Caco-2 (cell line): ENCODE measurements around the gene PURA. TPM values are rescaled to one million over a fixed set of nuclear protein-coding genes. Genes with fewer than 3 reads are reported as not detected.

Experiments used
- BruUV-seq: library from RNA; stranded (reverse); fragments of 400-500 nt; replicated peaks from 2 replicates; lab custom pipeline; 2021; lab: Mats Ljungman, UMichigan
- CTCF ChIA-PET: fragments of 300-600 bp; sonication (Branson Sonifier 250); formaldehyde crosslinking; loops from one replicate; lab custom pipeline; 2022; ENCODE audit warnings: antibody characterized with exemption; lab: Charles Lee
- POLR2A ChIA-PET: fragments of 300-600 bp; sonication (Branson Sonifier 250); formaldehyde crosslinking; loops from one replicate; lab custom pipeline; 2022; ENCODE audit warnings: antibody characterized with exemption; lab: Charles Lee
- DNase-seq, 2 experiments: peaks; one replicate each; pipeline versions ENCODE4 v3.0.0 to v3.0.0-alpha.2; 2020 to 2022
- H3K27me3 ChIP-seq: replicated peaks from 2 replicates; pipeline ENCODE4 v1.6.0; 2011; ENCODE audit warnings: low read length; ENCODE audit not compliant: control insufficient read depth, insufficient read depth
- H3K36me3 ChIP-seq: 2 replicates; pipeline ENCODE4 v1.5.1; 2011; ENCODE audit warnings: low read length; ENCODE audit not compliant: control insufficient read depth, insufficient read depth
- H3K4me1 ChIP-seq: fragments of 250-450 bp; sonication (Bioruptor Pico); 2 replicates; pipeline ENCODE4 v1.5.1; 2020; ENCODE audit warnings: mild to moderate bottlenecking
- H3K4me3 ChIP-seq: 2 replicates; pipeline ENCODE4 v1.5.1; 2011; ENCODE audit warnings: low read depth, mild to moderate bottlenecking, control low read depth, low read length
- H3K9me3 ChIP-seq: fragments of 250-450 bp; sonication (Bioruptor Pico); 2 replicates; pipeline ENCODE4 v1.5.1; 2020; ENCODE audit warnings: mild to moderate bottlenecking, moderate library complexity
- H3K27ac Mint-ChIP-seq: one replicate; pipeline ENCODE4 v1.8.0; 2022; ENCODE audit warnings: mixed read lengths; ENCODE audit not compliant: unreplicated experiment
- H3K27me3 Mint-ChIP-seq: one replicate; pipeline ENCODE4 v1.8.0; 2022; ENCODE audit warnings: mixed read lengths; ENCODE audit not compliant: insufficient read depth, unreplicated experiment
- H3K36me3 Mint-ChIP-seq: one replicate; pipeline ENCODE4 v1.8.0; 2022; ENCODE audit warnings: mild to moderate bottlenecking, mixed read lengths; ENCODE audit not compliant: insufficient read depth, unreplicated experiment
- H3K4me1 Mint-ChIP-seq: one replicate; pipeline ENCODE4 v1.8.0; 2022; ENCODE audit warnings: low read depth, mixed read lengths; ENCODE audit not compliant: unreplicated experiment
- H3K4me3 Mint-ChIP-seq: one replicate; pipeline ENCODE4 v1.8.0; 2022; ENCODE audit warnings: mild to moderate bottlenecking, moderate library complexity, mixed read lengths; ENCODE audit not compliant: unreplicated experiment
- H3K9me3 Mint-ChIP-seq: one replicate; pipeline ENCODE4 v1.8.0; 2022; ENCODE audit warnings: mixed read lengths; ENCODE audit not compliant: unreplicated experiment
- intact Hi-C: fragments of 100-400 bp; cut with micrococcal nuclease; formaldehyde crosslinking; loops from one replicate; pipeline ENCODE4 v1.10.0; 2022; ENCODE audit not compliant: unreplicated experiment
- total RNA-seq: library from RNA; stranded (reverse); gene quantifications from 2 replicates; pipeline ENCODE4 v1.2.3, GENCODE V29; 2022
- TF ChIP-seq, protein P1 (sequence below), 2 experiments: fragments of 200-600 bp in 1 of 2; IDR thresholded peaks; 1 replicate in 1 of 2; 2 replicates in 1 of 2; pipeline versions ENCODE4 v1.5.1 to v1.8.0; 2011 to 2022; ENCODE audit warnings: antibody characterized with exemption in 1 of 2, control low read depth in 1 of 2, inconsistent platforms in 1 of 2, low read depth in 1 of 2, low read length in 1 of 2, mild to moderate bottlenecking in 1 of 2, moderate library complexity in 1 of 2; ENCODE audit not compliant: insufficient read depth in 1 of 2, severe bottlenecking in 1 of 2, unreplicated experiment in 1 of 2

The PURA gene
- total RNA-seq, 1 experiment from 2014 or later: 14.5 TPM

GRCh38 chr5:140172483-140172882, 58.6 kb downstream of the PURA start:
- Mint-ChIP-seq H3K36me3 (peaks cover 18% of the 10 kb centered on the region), H3K9me3 (no peaks in the 10 kb centered on the region), H3K4me1 (peaks cover 11% of the 10 kb centered on the region), H3K27ac (no peak overlapping the region), H3K27me3 (no peaks in the 10 kb centered on the region), H3K4me3 (no peak overlapping the region)
- DNase-seq: no peak
- Histone ChIP-seq H3K9me3 (no peaks in the 10 kb centered on the region), H3K36me3 (no peaks in the 10 kb centered on the region), H3K4me3 (no peak overlapping the region), H3K4me1 (peaks cover 5% of the 10 kb centered on the region; the same call in 1 of the 2 replicates), H3K27me3 (no peaks in the 10 kb centered on the region)
- TF ChIP-seq, protein P1, sequence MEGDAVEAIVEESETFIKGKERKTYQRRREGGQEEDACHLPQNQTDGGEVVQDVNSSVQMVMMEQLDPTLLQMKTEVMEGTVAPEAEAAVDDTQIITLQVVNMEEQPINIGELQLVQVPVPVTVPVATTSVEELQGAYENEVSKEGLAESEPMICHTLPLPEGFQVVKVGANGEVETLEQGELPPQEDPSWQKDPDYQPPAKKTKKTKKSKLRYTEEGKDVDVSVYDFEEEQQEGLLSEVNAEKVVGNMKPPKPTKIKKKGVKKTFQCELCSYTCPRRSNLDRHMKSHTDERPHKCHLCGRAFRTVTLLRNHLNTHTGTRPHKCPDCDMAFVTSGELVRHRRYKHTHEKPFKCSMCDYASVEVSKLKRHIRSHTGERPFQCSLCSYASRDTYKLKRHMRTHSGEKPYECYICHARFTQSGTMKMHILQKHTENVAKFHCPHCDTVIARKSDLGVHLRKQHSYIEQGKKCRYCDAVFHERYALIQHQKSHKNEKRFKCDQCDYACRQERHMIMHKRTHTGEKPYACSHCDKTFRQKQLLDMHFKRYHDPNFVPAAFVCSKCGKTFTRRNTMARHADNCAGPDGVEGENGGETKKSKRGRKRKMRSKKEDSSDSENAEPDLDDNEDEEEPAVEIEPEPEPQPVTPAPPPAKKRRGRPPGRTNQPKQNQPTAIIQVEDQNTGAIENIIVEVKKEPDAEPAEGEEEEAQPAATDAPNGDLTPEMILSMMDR (IDR thresholded peaks at IDR 0.05; ENCODE audit: insufficient read depth in 1 of 2, low read depth in 1 of 2, low read length in 1 of 2, severe bottlenecking in 1 of 2, unreplicated experiment in 1 of 2): no peak
- intact Hi-C loops: no loop called here
- BruUV-seq: no TSS peak
- ChIA-PET CTCF (no interaction called here), POLR2A (no interaction called here)

GRCh38 chr5:140174014-140174413, 60.1 kb downstream of the PURA start:
- Mint-ChIP-seq H3K4me1 (peaks cover 11% of the 10 kb centered on the region), H3K9me3 (no peaks in the 10 kb centered on the region), H3K4me3 (peak overlapping the region; percentile 99), H3K36me3 (peaks cover 18% of the 10 kb centered on the region), H3K27ac (peak overlapping the region; percentile 100), H3K27me3 (no peaks in the 10 kb centered on the region)
- H3K36me3 ChIP-seq: no peaks in the 10 kb centered on the region
- DNase-seq: no peak
- TF ChIP-seq, protein P1 (IDR thresholded peaks at IDR 0.05; ENCODE audit: insufficient read depth in 1 of 2, low read depth in 1 of 2, low read length in 1 of 2, severe bottlenecking in 1 of 2, unreplicated experiment in 1 of 2): no peak
- POLR2A ChIA-PET: interaction anchor here (0.6 to 0.7 kb wide), 3 partner anchors 45 to 344 kb away, joined by 3 to 9 read pairs (median 4); partner anchors contain the start of gene HBEGF
- H3K9me3 ChIP-seq: no peaks in the 10 kb centered on the region
- CTCF ChIA-PET: interaction anchor here (0.9 kb wide), 1 partner anchor 172 kb away, joined by 6 read pairs; the partner anchor contains the start of gene HBEGF
- intact Hi-C loops: loop anchor here (2.0 kb wide), 1 partner anchor 177 kb away; no protein-coding TSS in a partner anchor
- BruUV-seq: no TSS peak
- no peak overlapping the region; the same call in 1 of the 2 replicates for H3K4me3 ChIP-seq
- no peaks in the 10 kb centered on the region for H3K27me3 ChIP-seq
- peaks cover 5% of the 10 kb centered on the region; the same call in 1 of the 2 replicates for H3K4me1 ChIP-seq

- POLR2A ChIA-PET: interaction anchor here (0.6 to 1.8 kb wide), 5 partner anchors 44 to 345 kb away, joined by 3 to 9 read pairs (median 4); partner anchors contain the start of gene HBEGF
- H3K4me3 Mint-ChIP-seq: peak within 1 kb of the TSS; percentile 99
- no peaks in the 10 kb centered on the region for H3K27me3 ChIP-seq
- H3K4me1 Mint-ChIP-seq: peaks cover 11% of the 10 kb centered on the region
- intact Hi-C loops: loop anchor here (1.0 to 5.0 kb wide), 3 partner anchors 45 to 176 kb away; no protein-coding TSS in a partner anchor
- no peaks in the 10 kb centered on the region for H3K9me3 ChIP-seq
- peak within 1 kb of the TSS; percentile 74 for H3K4me3 ChIP-seq
- H3K27ac Mint-ChIP-seq: peak within 1 kb of the TSS; percentile 100
- peaks cover 18% of the 10 kb centered on the region for H3K36me3 Mint-ChIP-seq
- no peaks in the 10 kb centered on the region for H3K36me3 ChIP-seq
- peak; percentile 96 to 99 for DNase-seq
- TF ChIP-seq, protein P1 (IDR thresholded peaks at IDR 0.05; ENCODE audit: insufficient read depth in 1 of 2, low read depth in 1 of 2, low read length in 1 of 2, severe bottlenecking in 1 of 2, unreplicated experiment in 1 of 2): no peak
- H3K4me1 ChIP-seq: peaks cover 5% of the 10 kb centered on the region; the same call in 1 of the 2 replicates
- BruUV-seq: TSS peak; percentile 85
- CTCF ChIA-PET: interaction anchor here (0.9 to 1.0 kb wide), 2 partner anchors 170 to 172 kb away, joined by 3 to 6 read pairs; partner anchors contain the start of gene HBEGF
- no peaks in the 10 kb centered on the region for H3K27me3 Mint-ChIP-seq
- no peaks in the 10 kb centered on the region for H3K9me3 Mint-ChIP-seq
Observed at GRCh38 chr5:140174465-140175366, 60.8 kb downstream of the PURA start, which contains the start of gene CYSTM1. TSS of gene CYSTM1 (plus strand) at chr5:140175188. CDS start at chr5:140194466, 19,278 bp downstream.
